Right ventricle myocardium inferior (tissue), 1 donor: ENCODE results near the gene DPY19L3. TPM values are rescaled to one million over a fixed set of nuclear protein-coding genes. Genes with fewer than 3 reads are reported as not detected.
"Not testable (repeated sequence)": the region's sequence is repeated elsewhere in the genome, so short reads cannot be mapped to it uniquely, and the experiment has no call there.

Experiments
- ATAC-seq: fragments of 200-7000 bp; cut with Tn5 transposase; one replicate; pipeline ENCODE4 v1.9.1; 2020; ENCODE audit warnings: mild to moderate bottlenecking, moderate library complexity
- DNase-seq: peaks from one replicate; pipeline ENCODE4 v3.0.0; 2021; ENCODE audit errors: missing footprints
- intact Hi-C: fragments of 100-400 bp; cut with DNase I; formaldehyde crosslinking; loops from one replicate; pipeline ENCODE4 v1.11.0; 2022
- long read RNA-seq: library from polyadenylated mRNA; unstranded; transcript quantifications from one replicate; pipeline ENCODE4 v2.0.0, GENCODE V29; 2021
- total RNA-seq: library from RNA; stranded (reverse); fragmentation: NEBNext Ultra II Directional; extraction: Animal tissue kit (Norgen Biotek cat#: 25700); gene quantifications from one replicate; pipeline ENCODE4 v1.2.1, GENCODE V29; 2021
- donor health status: DM: no; HTN: yes; CAD: no; lungs with severe emphysema.

The DPY19L3 gene
- 5.2 TPM for total RNA-seq
- long read RNA-seq, full-length matches to known transcripts, result 2 of 3 reads
- long read RNA-seq, partial matches to known transcripts, result 1 of 3 reads
- long read RNA-seq, other reads (novel, unspliced or antisense), result 0 of 3 reads

- intact Hi-C loops, result loop anchor here (1.0 kb wide), 1 partner anchor 60 kb away; the partner anchor contains the start of gene ZNF507
- ATAC-seq (peak; percentile 99), DNase-seq (peak; percentile 98)
Measured at GRCh38 chr19:32405431-32406160, at the start of gene DPY19L3. Gene DPY19L3 (plus strand): TSS chr19:32405770. CDS start chr19:32408254, 2,484 bp downstream.

- ATAC-seq (no peak), DNase-seq (no peak)
- intact Hi-C loops, result no loop called here
Measured at GRCh38 chr19:32357720-32358119, 47.9 kb upstream of the DPY19L3 start.

GRCh38 chr19:32358321-32358720 lies 47.2 kb upstream of the DPY19L3 start:
- ATAC-seq (no peak), DNase-seq (no peak)
- intact Hi-C loops, result no loop called here

- intact Hi-C loops, result no loop called here
- ATAC-seq (no peak), DNase-seq (no peak)
Measured at GRCh38 chr19:32359581-32359980, 46.0 kb upstream of the DPY19L3 start.

- DNase-seq (no peak), ATAC-seq (no peak)
- intact Hi-C loops, result no loop called here
Measured at GRCh38 chr19:32361574-32362317, 43.8 kb upstream of the DPY19L3 start.

- intact Hi-C loops, result no loop called here
- no peak for ATAC-seq
Measured at GRCh38 chr19:32362318-32362691, 43.3 kb upstream of the DPY19L3 start.

GRCh38 chr19:32363175-32363574 lies 42.4 kb upstream of the DPY19L3 start:
- ATAC-seq (peak; percentile 76), DNase-seq (no peak)
- intact Hi-C loops, result no loop called here

More at GRCh38 chr19:32362318-32362691, 43.3 kb upstream of the DPY19L3 start:
- DNase-seq, result no peak

GRCh38 chr19:32363632-32364031 lies 41.9 kb upstream of the DPY19L3 start:
- intact Hi-C loops, result no loop called here
- ATAC-seq, result peak; percentile 32

GRCh38 chr19:32364040-32364439 lies 41.5 kb upstream of the DPY19L3 start:
- DNase-seq (no peak), ATAC-seq (peak; percentile 38)
- intact Hi-C loops, result no loop called here

More at GRCh38 chr19:32363632-32364031, 41.9 kb upstream of the DPY19L3 start:
- no peak for DNase-seq

- no peak for DNase-seq
- intact Hi-C loops, result no loop called here
- no peak for ATAC-seq
Measured at GRCh38 chr19:32367063-32367462, 38.5 kb upstream of the DPY19L3 start.

- ATAC-seq (no peak), DNase-seq (no peak)
- intact Hi-C loops, result no loop called here
Measured at GRCh38 chr19:32367948-32368536, 37.5 kb upstream of the DPY19L3 start.

- no peak for DNase-seq
- no peak for ATAC-seq
- intact Hi-C loops, result no loop called here
Measured at GRCh38 chr19:32368787-32369186, 36.8 kb upstream of the DPY19L3 start.

- intact Hi-C loops, result no loop called here
- no peak for ATAC-seq
- DNase-seq, result no peak
Measured at GRCh38 chr19:32372726-32373517, 32.6 kb upstream of the DPY19L3 start.

- DNase-seq, result no peak
- intact Hi-C loops, result no loop called here
- ATAC-seq, result peak; percentile 90
Measured at GRCh38 chr19:32373585-32374295, 31.8 kb upstream of the DPY19L3 start.

- DNase-seq, ATAC-seq, intact Hi-C loops: not testable (repeated sequence)
Measured at GRCh38 chr19:32374362-32374761, 31.2 kb upstream of the DPY19L3 start.

GRCh38 chr19:32377088-32377487 lies 28.5 kb upstream of the DPY19L3 start:
- intact Hi-C loops, DNase-seq, ATAC-seq: not testable (repeated sequence)

- DNase-seq (no peak), ATAC-seq (no peak)
- intact Hi-C loops, result no loop called here
Measured at GRCh38 chr19:32380269-32380668, 25.3 kb upstream of the DPY19L3 start.
